HTR-8/SVneo (cell line): ENCODE data around the gene CABP1.
"Not testable (repeated sequence)": the region's sequence is repeated elsewhere in the genome, so short reads cannot be mapped to it uniquely, and the experiment has no call there.

Experiments used
- DNase-seq: peaks from one replicate; pipeline ENCODE4 v3.0.0; 2011; ENCODE audit warnings: low spot score, mixed read lengths; ENCODE audit not compliant: insufficient read length
- FAIRE-seq: peaks from 2 replicates; lab custom pipeline; 2011; peaks lifted over from hg19 to GRCh38; lab: Jason Lieb, UNC

The CABP1 gene

GRCh38 chr12:120663741-120664140 is 23.3 kb downstream of the CABP1 start:
- FAIRE-seq (no peak), DNase-seq (no peak)

- DNase-seq (no peak), FAIRE-seq (no peak)
Measured at GRCh38 chr12:120666571-120667390, 26.4 kb downstream of the CABP1 start.

GRCh38 chr12:120668091-120668867 is 27.9 kb downstream of the CABP1 start:
- FAIRE-seq (no peak), DNase-seq (no peak)

- no peak for DNase-seq
- no peak for FAIRE-seq
Measured at GRCh38 chr12:120668868-120669840, 28.7 kb downstream of the CABP1 start.

GRCh38 chr12:120670237-120670636 is 29.8 kb downstream of the CABP1 start:
- FAIRE-seq, DNase-seq: not testable (repeated sequence)

GRCh38 chr12:120670667-120671066 is 30.2 kb downstream of the CABP1 start:
- no peak for DNase-seq
- FAIRE-seq, result no peak

GRCh38 chr12:120674097-120674636 is 33.7 kb downstream of the CABP1 start:
- no peak for DNase-seq
- no peak for FAIRE-seq

GRCh38 chr12:120677765-120678473 is 37.5 kb downstream of the CABP1 start:
- DNase-seq (no peak), FAIRE-seq (no peak)

GRCh38 chr12:120678572-120678971 is 38.1 kb downstream of the CABP1 start:
- DNase-seq (no peak), FAIRE-seq (no peak)

- DNase-seq, result no peak
- FAIRE-seq, result no peak
Measured at GRCh38 chr12:120680165-120680738, 39.8 kb downstream of the CABP1 start.

GRCh38 chr12:120684523-120684932 is 44.1 kb downstream of the CABP1 start:
- DNase-seq (no peak), FAIRE-seq (no peak)

- FAIRE-seq, result no peak
- DNase-seq, result no peak
Measured at GRCh38 chr12:120685522-120685921, 45.1 kb downstream of the CABP1 start.

GRCh38 chr12:120686151-120686689 is 45.8 kb downstream of the CABP1 start:
- DNase-seq (peak; percentile 96), FAIRE-seq (peak; percentile 90)

- FAIRE-seq, result peak; percentile 9
- DNase-seq, result peak; percentile 98
Measured at GRCh38 chr12:120686690-120687577, 46.5 kb downstream of the CABP1 start, which contains the start of gene MLEC. MLEC (plus strand) TSS chr12:120687149; CDS start chr12:120687297, 148 bp downstream.

GRCh38 chr12:120687578-120688289 is 47.3 kb downstream of the CABP1 start:
- FAIRE-seq, result no peak
- DNase-seq, result no peak

GRCh38 chr12:120688527-120689071 is 48.2 kb downstream of the CABP1 start:
- no peak for FAIRE-seq
- DNase-seq, result no peak
